Measurements from ENCODE around the gene PSMC3IP. TPM values are rescaled to one million over a fixed set of nuclear protein-coding genes. Genes with fewer than 3 reads are reported as not detected.

Gene PSMC3IP
- total and polyA plus RNA-seq, 2 donors from 2014 or later = 3.6 to 5.8 TPM

- no peaks in the 10 kb centered on the region for H3K27me3 ChIP-seq (ENCODE audit: control insufficient read depth, insufficient read depth, low read length)
- H3K9ac ChIP-seq (ENCODE audit: low read length in 3 of 3) = no peak overlapping the region
- H3K36me3 ChIP-seq (ENCODE audit: control insufficient read depth in 2 of 3, insufficient read depth in 3 of 3, low read length in 3 of 3) = peaks cover 10 to 61% (median 48%) of the 10 kb centered on the region in 3 donors
- peaks cover 0 to 18% (median 12%) of the 10 kb centered on the region in 3 donors for H3K4me1 ChIP-seq (ENCODE audit: control insufficient read depth in 2 of 3, insufficient read depth in 2 of 3, low read depth in 1 of 3, low read length in 3 of 3)
- no peak for FAIRE-seq
- no peak overlapping the region for H3K4me3 ChIP-seq (ENCODE audit: low read length in 3 of 3)
- intact Hi-C loops (cut with DNase I) = no loop called here
- DNase-seq = no peak
- TF ChIP-seq, protein P1, sequence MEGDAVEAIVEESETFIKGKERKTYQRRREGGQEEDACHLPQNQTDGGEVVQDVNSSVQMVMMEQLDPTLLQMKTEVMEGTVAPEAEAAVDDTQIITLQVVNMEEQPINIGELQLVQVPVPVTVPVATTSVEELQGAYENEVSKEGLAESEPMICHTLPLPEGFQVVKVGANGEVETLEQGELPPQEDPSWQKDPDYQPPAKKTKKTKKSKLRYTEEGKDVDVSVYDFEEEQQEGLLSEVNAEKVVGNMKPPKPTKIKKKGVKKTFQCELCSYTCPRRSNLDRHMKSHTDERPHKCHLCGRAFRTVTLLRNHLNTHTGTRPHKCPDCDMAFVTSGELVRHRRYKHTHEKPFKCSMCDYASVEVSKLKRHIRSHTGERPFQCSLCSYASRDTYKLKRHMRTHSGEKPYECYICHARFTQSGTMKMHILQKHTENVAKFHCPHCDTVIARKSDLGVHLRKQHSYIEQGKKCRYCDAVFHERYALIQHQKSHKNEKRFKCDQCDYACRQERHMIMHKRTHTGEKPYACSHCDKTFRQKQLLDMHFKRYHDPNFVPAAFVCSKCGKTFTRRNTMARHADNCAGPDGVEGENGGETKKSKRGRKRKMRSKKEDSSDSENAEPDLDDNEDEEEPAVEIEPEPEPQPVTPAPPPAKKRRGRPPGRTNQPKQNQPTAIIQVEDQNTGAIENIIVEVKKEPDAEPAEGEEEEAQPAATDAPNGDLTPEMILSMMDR (IDR thresholded peaks at IDR 0.05; ENCODE audit: borderline replicate concordance, extremely low read depth, insufficient read depth) = no peak
- no peak overlapping the region for H3K27ac ChIP-seq (ENCODE audit: low read depth in 2 of 2, low read length in 2 of 2)
- H3K9me3 ChIP-seq (ENCODE audit: control insufficient read depth in 2 of 3, insufficient read depth in 1 of 3, low read length in 3 of 3) = no peaks in the 10 kb centered on the region
Measured at GRCh38 chr17:42581744-42582270, 4.3 kb upstream of the PSMC3IP start.

DNA sequence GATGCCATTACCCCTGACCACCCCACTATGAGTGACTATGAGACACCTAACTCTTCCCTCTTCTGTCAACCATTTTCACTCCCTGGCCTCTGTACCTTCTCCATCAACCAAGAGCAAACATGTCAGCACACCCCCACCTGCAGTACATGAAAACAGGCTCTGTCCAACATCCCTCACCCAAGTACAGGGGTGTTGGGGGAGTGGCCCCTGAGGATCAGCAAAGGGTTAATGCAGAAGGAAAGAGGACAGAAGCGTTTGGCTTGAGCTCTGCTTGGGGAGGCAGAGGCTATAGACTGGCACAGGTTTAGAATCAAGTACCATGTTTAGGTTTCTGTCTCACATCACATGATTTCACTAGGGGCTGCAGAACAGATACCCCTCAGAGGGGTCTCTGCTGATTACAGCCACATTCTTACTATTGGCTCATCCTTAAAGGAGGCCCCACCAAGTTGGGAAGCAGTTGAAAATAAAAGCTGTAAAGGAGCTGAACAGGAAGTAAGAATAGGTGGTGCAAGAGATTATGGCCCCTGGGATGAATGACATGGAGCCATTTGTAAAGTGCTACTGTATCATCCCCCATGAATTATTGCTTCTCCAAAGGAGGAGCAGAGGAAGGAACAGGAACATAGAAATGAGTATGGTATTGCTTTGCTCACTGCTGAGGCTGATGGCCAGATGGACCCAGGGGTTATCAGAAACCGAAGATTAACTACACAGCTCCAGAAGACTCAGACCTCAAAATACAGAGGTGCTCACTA is 2.4 kb upstream of the PSMC3IP start:
- Histone ChIP-seq H3K9ac (ENCODE audit: low read length in 3 of 3) (no peak overlapping the region), H3K27ac (ENCODE audit: low read depth in 2 of 2, low read length in 2 of 2) (no peak overlapping the region), H3K4me1 (ENCODE audit: control insufficient read depth in 2 of 3, insufficient read depth in 2 of 3, low read depth in 1 of 3, low read length in 3 of 3) (peaks cover 0 to 13% (median 8%) of the 10 kb centered on the region in 3 donors), H3K36me3 (ENCODE audit: control insufficient read depth in 2 of 3, insufficient read depth in 3 of 3, low read length in 3 of 3) (peaks cover 5 to 48% (median 31%) of the 10 kb centered on the region in 3 donors), H3K9me3 (ENCODE audit: control insufficient read depth in 2 of 3, insufficient read depth in 1 of 3, low read length in 3 of 3) (no peaks in the 10 kb centered on the region), H3K4me3 (ENCODE audit: low read length in 3 of 3) (no peak overlapping the region), H3K27me3 (ENCODE audit: control insufficient read depth, insufficient read depth, low read length) (no peaks in the 10 kb centered on the region)
- intact Hi-C loops (cut with DNase I) = loop anchor here (10.0 kb wide), 1 partner anchor 245 kb away; the partner anchor contains the start of gene BECN1
- no peak for DNase-seq
- TF ChIP-seq, protein P1 (IDR thresholded peaks at IDR 0.05; ENCODE audit: borderline replicate concordance, extremely low read depth, insufficient read depth) = no peak
- no peak for FAIRE-seq

GRCh38 chr17:42578282-42578869 is 847 bp upstream of the PSMC3IP start:
- Histone ChIP-seq H3K27ac (ENCODE audit: low read depth in 2 of 2, low read length in 2 of 2) (peak overlapping the region; percentile 88 to 93), H3K4me1 (ENCODE audit: control insufficient read depth in 2 of 3, insufficient read depth in 2 of 3, low read depth in 1 of 3, low read length in 3 of 3) (peaks cover 0 to 13% (median 8%) of the 10 kb centered on the region in 3 donors), H3K4me3 (ENCODE audit: low read length in 3 of 3) (peak overlapping the region; percentile 75 to 91 (median 83)), H3K27me3 (ENCODE audit: control insufficient read depth, insufficient read depth, low read length) (no peaks in the 10 kb centered on the region), H3K9ac (ENCODE audit: low read length in 3 of 3) (peak overlapping the region; percentile 75 to 91 (median 82)), H3K36me3 (ENCODE audit: control insufficient read depth in 2 of 3, insufficient read depth in 3 of 3, low read length in 3 of 3) (peaks cover 6 to 43% (median 27%) of the 10 kb centered on the region in 3 donors), H3K9me3 (ENCODE audit: control insufficient read depth in 2 of 3, insufficient read depth in 1 of 3, low read length in 3 of 3) (no peaks in the 10 kb centered on the region)
- no peak for FAIRE-seq
- DNase-seq = peak; percentile 85 to 94 (median 89)
- TF ChIP-seq, protein P1 (IDR thresholded peaks at IDR 0.05; ENCODE audit: borderline replicate concordance, extremely low read depth, insufficient read depth) = peak; percentile 81
- intact Hi-C loops (cut with DNase I) = loop anchor here (10.0 kb wide), 1 partner anchor 246 kb away; the partner anchor contains the start of gene BECN1

Measured in kidney (tissue), 14 donors.